NCI-H2196 (cell line): ENCODE data around the gene LSM3.
"Not testable (repeated sequence)": the region's sequence is repeated elsewhere in the genome, so short reads cannot be mapped to it uniquely, and the experiment has no call there.

Source experiments
- DNase-seq: peaks from one replicate; lab custom pipeline; 2025; ENCODE audit not compliant: unreplicated experiment; lab: John Stamatoyannopoulos, UW

The LSM3 gene

GRCh38 chr3:14221902-14222301, 43.3 kb downstream of the LSM3 start:
- DNase-seq = no peak

- DNase-seq = no peak
These were observed 43.8 kb downstream of the LSM3 start for GRCh38 chr3:14222457-14222856.

GRCh38 chr3:14222900-14223594, 44.4 kb downstream of the LSM3 start:
- DNase-seq = no peak

- no peak for DNase-seq
These were observed 45.0 kb downstream of the LSM3 start for GRCh38 chr3:14223595-14223994.

- no peak for DNase-seq
These were observed 46.3 kb downstream of the LSM3 start for GRCh38 chr3:14224895-14225294.

- DNase-seq = no peak
These were observed 46.8 kb downstream of the LSM3 start for GRCh38 chr3:14225421-14225820.

GRCh38 chr3:14226351-14226750, 47.7 kb downstream of the LSM3 start:
- not testable (repeated sequence) for DNase-seq

- DNase-seq = no peak
These were observed 49.2 kb downstream of the LSM3 start for GRCh38 chr3:14227856-14228255.

GRCh38 chr3:14228681-14229470, 50.3 kb downstream of the LSM3 start:
- no peak for DNase-seq

GRCh38 chr3:14229695-14230094, 51.1 kb downstream of the LSM3 start:
- DNase-seq = not testable (repeated sequence)

GRCh38 chr3:14230729-14231128, 52.1 kb downstream of the LSM3 start:
- DNase-seq = no peak

- no peak for DNase-seq
These were observed 52.8 kb downstream of the LSM3 start for GRCh38 chr3:14231145-14231990.

GRCh38 chr3:14231998-14232501, 53.4 kb downstream of the LSM3 start:
- no peak for DNase-seq

- DNase-seq = no peak
These were observed 55.8 kb downstream of the LSM3 start for GRCh38 chr3:14234251-14235002.

- no peak for DNase-seq
These were observed 56.6 kb downstream of the LSM3 start for GRCh38 chr3:14235003-14235911.

GRCh38 chr3:14235912-14236295, 57.3 kb downstream of the LSM3 start:
- no peak for DNase-seq

GRCh38 chr3:14236902-14237301, 58.3 kb downstream of the LSM3 start:
- no peak for DNase-seq

GRCh38 chr3:14237457-14237856, 58.8 kb downstream of the LSM3 start:
- no peak for DNase-seq

GRCh38 chr3:14238356-14238755, 59.7 kb downstream of the LSM3 start:
- no peak for DNase-seq

- DNase-seq = no peak
These were observed 60.3 kb downstream of the LSM3 start for GRCh38 chr3:14238930-14239329.
